D721Med (cell line): ENCODE data around the gene RICTOR.

Source experiments
- DNase-seq: peaks from one replicate; pipeline ENCODE4 v3.0.0; 2011; ENCODE audit warnings: low spot score; ENCODE audit not compliant: insufficient read length
- FAIRE-seq: peaks from 2 replicates; lab custom pipeline; 2011; peaks lifted over from hg19 to GRCh38; lab: Jason Lieb, UNC
- TF ChIP-seq, protein P1 (sequence below): IDR thresholded peaks from 2 replicates; pipeline ENCODE4 v1.5.1; 2012; ENCODE audit warnings: mild to moderate bottlenecking, control low read depth; ENCODE audit not compliant: insufficient read depth; ENCODE audit errors: missing control alignments

Gene RICTOR

DNA sequence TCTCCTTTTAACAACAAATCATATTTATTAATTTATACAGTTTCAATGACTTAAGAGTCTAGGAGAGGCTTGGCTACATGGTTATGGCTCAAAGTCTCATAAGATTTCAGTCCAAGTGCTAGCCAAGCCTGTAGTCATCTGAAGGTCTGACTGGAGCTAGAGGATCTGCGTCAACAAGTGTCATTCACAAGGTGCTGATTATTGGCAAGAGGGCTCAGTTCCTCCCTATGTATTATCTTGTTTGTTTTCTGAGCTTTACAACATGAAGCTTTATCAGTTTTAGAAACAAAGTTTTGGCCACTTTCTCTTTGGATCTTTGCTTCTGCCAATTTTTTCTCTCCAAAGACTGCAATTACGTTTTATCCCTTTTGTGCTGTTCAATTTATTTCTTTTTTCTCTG, 94.7 kb downstream of the RICTOR start:
- TF ChIP-seq, protein P1, sequence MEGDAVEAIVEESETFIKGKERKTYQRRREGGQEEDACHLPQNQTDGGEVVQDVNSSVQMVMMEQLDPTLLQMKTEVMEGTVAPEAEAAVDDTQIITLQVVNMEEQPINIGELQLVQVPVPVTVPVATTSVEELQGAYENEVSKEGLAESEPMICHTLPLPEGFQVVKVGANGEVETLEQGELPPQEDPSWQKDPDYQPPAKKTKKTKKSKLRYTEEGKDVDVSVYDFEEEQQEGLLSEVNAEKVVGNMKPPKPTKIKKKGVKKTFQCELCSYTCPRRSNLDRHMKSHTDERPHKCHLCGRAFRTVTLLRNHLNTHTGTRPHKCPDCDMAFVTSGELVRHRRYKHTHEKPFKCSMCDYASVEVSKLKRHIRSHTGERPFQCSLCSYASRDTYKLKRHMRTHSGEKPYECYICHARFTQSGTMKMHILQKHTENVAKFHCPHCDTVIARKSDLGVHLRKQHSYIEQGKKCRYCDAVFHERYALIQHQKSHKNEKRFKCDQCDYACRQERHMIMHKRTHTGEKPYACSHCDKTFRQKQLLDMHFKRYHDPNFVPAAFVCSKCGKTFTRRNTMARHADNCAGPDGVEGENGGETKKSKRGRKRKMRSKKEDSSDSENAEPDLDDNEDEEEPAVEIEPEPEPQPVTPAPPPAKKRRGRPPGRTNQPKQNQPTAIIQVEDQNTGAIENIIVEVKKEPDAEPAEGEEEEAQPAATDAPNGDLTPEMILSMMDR, result no peak
- DNase-seq, result no peak
- FAIRE-seq, result no peak

DNA sequence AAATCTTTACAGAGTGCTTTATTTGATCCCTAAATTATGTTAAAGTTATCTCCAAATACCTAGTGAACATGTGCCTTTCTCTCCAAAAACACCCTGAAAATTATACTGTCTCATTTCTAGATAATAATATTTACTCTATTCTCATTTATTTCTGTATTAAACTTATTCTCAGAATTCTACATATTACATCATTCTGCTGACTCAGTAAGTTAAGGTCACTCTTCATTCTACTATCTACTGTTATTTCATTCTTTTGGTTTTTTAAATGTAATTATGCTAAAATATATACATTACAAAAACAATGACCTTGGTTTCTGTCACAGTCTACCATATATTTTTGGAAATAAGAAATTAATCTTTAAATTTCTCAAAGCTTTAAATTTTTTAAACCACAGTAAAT, 96.2 kb downstream of the RICTOR start:
- TF ChIP-seq, protein P1, result no peak
- DNase-seq, result no peak
- FAIRE-seq, result no peak

DNA sequence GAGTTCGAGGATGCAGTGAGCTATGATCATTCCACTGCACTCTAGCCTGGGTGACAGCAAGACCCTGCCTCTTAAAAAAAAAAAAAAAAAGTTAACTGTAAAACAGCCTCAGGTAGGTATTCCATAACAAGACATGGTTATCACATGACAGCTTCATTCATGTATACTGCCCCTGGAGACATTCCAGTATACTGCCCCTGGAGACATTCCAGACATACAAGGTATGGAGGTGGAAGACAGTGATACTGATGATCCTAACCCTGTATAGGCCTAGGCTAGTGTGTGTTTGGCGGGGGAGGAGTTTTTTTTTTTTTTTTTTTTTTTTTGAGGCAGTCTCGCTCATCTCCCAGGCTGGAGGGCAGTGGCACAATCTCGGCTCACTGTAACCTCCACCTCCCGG, 105.5 kb downstream of the RICTOR start:
- TF ChIP-seq, protein P1, result no peak
- DNase-seq (no peak), FAIRE-seq (no peak)

DNA sequence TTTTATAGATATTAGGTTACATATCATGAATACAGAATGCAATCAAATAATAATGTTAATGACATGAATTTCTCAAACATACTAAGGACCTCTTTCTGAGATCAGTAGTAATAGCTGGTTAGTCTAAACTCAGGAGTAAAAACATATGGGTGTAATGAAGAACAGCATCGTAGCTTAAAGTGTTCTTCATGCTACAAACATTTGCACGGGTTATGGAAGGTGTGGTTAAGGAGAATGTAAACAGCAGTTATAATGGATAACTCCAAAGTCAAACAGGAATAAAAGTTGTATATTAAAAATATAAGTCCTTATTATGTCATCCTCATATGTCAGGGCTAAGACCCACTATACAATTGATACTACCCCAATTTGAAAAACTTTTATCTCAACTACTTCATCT, 112.5 kb downstream of the RICTOR start:
- no peak for DNase-seq
- FAIRE-seq, result no peak
- TF ChIP-seq, protein P1, result no peak

DNA sequence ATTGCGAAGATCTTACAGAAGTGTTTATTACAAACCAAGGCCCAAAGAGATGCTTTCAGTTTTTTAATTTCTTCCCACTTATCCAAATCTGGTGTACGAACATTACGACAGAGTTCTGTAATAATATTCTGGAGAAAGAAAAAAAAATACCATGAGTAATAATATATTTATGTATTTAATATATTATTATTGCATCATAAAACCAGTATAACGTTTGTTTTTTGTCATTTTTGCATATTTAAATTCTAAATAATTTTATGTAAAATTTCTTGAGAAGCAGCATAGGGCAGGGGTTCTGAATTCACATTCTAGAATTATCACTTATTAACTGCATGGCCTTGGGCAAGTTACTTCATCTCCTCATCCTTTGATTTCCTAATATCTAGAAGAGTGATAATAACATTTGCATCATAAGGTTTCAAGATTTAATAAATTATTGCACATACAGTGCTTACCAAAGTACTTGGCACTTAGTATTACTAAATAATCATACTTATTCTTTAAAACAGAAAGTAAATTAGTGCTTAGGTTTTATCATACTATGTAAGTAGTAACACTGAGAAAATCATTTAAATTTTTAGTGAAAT, 120.7 kb downstream of the RICTOR start:
- no peak for DNase-seq
- TF ChIP-seq, protein P1, result no peak
- no peak for FAIRE-seq

DNA sequence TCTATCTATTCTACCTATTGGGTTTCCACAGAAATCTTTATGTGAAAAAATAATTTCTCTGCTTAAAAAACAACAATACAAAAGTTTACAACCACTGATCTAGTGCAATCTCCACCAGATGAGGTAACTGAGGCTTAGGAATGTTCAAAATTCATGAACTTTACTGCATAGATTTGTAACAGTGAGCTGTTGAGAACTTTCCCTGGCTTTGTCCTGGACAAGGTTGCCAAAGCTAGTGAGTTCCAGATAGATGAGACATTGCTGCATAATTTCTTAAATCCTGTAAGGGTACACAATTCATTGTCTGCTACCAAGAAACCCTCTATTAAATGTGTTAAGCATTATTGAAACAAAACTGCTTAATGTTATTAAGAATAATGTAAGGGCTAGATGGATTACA, 125.7 kb downstream of the RICTOR start:
- TF ChIP-seq, protein P1, result no peak
- FAIRE-seq (no peak), DNase-seq (no peak)

DNA sequence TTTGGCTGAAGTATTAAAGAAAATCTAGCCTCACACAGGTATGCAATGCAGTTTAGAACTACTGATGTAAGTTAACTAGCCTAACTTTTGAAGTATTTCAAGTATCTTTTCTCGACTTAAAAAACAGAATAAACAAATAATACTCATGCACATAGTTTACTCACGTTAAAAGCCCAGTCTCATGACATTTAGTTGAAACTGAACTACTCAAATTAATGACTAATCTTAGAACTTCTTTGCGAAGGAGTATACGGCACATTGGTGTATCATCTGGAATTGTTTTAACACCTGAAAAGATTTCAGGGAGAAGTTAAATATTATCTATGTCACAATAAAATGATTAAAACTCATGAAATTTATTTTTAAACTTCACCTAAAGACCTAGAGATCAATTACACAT, 129.9 kb downstream of the RICTOR start:
- DNase-seq (no peak), FAIRE-seq (peak; percentile 53)
- TF ChIP-seq, protein P1, result no peak
